Kidney glomerular epithelial cell (primary cell): ENCODE measurements around the gene NR2F2.
A peak's percentile ranks its signal among the peaks of the same experiment; 100 is the strongest.

Source experiments
- DNase-seq: peaks from one replicate; lab custom pipeline; 2025; lab: John Stamatoyannopoulos, UW

NR2F2 gene

DNA sequence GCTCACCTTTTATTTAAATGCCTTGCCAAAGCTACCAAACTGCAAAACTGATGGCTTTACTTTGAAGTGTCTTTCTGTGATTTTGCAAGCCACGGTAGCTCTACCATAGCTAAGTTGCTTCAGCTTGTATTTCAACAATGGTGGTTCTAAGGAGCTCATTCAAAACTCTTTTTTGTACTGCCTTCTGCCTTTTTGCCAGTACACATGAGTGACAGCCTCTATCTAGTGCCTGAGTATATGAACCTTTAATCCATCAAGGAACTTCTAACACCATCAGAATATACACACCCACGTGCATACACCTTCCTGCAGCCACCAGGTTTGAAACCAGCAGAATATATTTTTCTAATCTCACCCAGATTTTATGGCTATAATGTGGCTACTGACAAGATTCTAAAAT lies 10.4 kb upstream of the NR2F2 start:
- DNase-seq: no peak

DNA sequence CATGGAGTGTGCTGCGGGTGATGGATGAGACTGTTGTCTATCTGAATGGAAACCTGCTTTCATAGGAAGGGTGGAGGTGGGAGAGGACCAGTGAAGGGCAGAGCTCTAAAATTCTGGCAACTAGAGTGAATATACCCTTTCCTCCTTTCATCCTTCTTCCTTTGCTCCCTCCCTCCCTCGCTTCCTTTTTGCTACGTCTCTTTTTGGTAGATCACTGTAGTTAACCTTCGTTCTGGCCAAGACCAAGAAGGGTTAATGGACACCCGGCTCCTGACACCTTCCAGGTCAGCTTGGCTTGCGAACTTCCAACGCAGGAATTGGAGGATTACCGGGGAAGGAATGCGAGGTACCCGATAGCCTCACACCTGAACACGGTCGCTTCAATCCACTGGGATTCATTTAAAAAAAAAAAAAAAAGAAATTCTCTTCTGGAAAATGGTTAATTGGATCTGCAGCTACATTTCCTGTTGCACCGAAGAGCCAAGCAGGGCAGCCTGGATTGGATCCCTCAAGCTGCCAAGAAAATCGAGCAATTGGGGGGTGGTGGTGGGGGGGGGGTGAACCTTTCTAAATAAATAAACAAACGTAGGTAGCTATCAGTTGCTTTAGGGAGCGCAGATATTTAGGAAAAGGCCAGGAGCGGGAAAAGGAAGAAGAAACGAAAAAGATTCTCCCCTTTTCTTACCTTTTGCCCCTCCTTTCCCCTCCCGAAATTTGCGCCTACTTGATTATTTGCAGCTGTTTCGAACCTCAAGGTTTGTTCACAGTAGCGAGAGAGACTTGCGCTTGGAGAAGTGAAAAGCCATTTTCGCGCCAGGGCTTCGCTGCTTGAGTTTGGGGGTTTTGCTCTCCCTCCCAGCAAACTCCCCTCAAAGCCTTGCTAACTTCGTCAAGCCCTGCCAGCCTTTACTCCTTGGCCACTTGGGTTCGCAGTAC lies 9.5 kb upstream of the NR2F2 start:
- no peak for DNase-seq

DNA sequence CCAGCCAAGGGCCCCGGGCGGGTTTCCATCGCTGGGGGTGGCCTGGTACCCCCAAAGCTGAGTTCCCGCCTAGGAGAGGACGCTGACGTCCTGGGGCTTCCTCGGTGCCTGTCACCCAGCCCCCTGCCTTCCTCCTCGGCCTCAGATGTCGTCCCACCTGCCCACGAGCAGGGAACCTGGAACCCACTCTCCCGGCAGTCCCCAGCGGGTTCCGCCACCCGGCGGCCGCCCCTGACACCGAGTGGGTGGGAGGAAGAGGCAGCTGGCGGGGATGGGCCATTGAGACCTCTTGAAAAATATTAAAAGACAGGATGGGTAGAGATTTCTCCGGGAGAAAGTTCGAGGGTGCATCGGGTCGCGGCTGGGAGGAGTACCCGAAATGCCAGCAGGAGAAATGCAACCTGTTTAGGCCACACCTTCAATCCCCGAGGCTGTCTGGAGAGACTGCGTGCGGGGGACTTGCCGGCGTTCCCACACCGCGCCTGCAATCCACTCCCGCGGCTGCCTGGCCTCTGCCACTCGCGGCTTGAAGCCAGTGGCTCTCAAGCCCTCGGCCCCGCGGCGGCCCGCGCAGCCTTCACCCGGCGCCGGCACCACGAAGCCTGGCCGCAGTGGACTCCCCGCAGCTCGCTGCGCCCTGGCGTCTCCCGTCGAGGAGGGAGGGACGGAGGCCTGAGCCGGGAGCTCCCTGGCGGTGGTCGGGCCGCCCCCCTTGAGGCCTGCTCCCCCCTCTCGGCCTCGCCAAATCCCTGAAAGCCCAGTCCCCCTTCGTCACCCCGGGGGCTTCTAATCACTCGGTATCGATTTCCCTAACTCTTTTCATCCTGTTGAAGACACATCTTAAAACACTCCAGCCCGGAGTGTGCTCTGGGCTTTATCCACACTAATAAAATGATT lies 8.6 kb upstream of the NR2F2 start:
- no peak for DNase-seq

DNA sequence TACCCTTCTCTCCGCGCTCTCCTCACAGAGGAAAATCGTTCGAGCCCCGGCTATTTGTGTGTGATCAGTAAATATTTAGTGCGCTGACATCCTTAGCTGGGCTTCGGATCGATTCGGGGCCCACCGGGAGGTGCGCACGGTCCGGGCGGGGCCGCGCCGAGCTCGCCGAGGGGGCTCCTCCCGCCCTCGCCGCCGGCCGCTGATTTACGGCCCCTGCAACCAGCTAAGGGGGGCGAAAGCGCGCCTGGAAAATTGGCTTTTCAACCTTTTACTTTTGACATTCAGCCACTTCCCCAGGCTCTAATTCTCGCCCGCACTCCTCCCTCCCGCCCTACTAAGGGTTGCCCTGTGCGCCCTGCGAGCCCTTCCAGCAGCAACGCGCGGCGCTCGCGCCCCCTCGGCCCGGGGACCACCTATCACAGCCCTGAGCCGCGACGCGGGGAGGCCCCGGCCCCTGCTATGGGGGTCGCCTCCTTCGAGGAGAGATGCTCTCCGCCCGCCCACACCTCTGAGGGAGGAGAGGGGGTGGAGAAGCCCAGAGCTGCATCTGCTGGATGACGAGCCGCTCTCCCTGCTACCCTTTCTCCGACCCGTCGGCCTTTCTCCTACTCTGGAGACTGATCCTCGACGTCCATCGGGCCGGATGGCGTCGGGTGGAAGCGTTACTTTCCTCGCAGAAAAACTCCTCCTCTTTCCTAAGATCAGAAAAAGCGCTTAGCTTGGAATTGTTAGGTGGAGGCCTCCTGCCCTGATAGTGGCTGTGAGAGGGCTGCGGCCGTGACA lies 7.8 kb upstream of the NR2F2 start:
- DNase-seq: no peak

DNA sequence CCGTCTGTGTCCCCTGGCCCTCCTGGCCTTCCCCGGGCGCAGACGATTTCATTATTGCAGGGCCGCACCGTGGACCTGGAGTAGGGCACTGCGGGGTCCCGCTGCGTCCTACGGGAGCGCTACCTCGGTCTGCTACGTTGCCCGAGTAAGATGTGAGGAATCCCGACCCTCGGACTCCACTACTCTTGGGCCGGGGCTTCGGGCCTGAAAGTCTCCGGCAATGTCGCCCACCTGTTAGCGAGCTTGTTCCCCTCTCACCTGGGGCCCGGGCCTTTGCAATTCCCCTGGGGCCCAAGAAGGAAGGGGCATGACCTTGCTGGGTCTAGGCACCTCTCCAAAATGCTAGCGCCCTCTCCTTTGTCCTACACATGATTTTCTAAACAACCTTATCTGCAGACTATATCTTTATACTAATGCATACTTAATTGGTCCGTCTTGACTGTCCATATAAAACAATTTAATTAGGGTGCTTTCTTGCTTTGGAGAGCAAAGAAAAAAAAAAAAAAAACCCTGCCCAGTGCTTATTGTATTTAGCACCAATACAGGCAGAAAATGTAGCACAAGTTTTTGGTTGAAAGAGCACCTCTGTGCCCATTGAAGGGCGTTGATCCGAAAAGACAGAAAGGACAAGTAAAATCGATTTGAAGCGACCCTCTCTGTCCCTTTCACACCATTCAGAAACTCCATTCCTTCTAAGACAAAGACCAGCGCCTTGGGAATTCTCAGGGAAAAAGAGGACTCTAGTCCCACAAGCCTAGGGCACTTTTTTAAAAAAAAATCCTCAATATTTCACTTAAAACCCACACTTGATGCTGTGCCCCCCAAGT lies 7.0 kb upstream of the NR2F2 start:
- no peak for DNase-seq

DNA sequence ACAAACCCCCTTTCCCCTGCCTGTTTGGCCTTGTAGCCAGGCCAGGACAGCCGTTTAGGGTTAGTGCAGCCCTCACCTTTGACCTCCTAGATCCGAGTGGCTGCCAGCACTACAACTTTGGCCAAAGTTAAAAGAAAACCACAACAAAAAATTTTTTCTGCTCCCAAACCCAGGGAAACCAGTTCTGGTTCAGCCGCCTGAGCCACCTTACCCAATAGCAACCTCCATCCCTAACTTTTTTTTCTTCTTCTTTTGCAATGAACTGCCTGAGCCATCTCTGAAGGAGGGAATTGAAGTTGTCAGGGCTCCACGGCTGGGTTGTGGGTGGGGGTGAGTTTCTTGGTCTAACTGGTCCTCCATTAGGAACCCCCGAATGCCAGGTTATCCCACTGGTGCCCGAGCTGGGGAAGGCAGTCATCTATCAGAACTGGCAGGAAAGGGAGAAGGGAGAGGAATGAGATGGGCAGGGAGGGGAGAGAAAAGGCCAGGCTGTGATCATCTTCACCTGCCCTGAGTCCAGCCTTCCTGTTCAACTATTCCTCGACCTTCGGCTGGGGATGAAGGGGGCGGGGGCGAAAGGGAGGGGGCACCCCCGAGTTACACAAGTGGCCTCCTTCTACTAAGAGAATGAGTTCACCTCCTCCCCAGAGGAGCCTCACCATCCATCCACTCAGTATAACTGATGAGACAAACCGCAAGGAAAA lies 6.2 kb upstream of the NR2F2 start:
- DNase-seq: no peak

DNA sequence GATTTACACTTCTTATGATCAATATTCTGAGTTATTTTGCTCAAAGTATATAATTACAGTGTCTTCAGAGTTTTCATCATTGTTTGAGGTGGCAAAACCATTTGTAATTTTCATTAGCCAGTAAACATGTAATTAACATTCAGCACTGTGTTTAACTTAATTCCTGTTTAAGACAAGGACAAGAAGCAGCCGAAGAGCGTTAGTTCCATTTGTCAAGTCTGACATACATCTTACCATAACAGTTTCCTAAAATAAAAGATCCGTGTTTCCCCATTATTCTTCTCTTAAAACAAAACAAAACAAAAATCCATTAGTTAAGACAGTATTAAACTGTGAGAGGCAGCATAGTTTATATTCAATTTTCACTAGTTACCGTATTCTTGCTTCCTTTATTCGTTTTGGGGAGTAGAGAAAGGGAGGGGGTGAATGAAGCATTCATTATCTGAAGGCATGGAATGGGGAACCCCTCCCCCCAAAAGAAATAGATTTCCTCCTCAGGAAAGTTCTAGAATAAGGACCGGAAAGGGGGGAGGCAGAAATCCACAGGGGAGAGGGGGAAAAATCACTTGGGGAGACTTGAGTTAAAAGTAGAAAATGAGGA lies 5.5 kb upstream of the NR2F2 start:
- DNase-seq: no peak

DNA sequence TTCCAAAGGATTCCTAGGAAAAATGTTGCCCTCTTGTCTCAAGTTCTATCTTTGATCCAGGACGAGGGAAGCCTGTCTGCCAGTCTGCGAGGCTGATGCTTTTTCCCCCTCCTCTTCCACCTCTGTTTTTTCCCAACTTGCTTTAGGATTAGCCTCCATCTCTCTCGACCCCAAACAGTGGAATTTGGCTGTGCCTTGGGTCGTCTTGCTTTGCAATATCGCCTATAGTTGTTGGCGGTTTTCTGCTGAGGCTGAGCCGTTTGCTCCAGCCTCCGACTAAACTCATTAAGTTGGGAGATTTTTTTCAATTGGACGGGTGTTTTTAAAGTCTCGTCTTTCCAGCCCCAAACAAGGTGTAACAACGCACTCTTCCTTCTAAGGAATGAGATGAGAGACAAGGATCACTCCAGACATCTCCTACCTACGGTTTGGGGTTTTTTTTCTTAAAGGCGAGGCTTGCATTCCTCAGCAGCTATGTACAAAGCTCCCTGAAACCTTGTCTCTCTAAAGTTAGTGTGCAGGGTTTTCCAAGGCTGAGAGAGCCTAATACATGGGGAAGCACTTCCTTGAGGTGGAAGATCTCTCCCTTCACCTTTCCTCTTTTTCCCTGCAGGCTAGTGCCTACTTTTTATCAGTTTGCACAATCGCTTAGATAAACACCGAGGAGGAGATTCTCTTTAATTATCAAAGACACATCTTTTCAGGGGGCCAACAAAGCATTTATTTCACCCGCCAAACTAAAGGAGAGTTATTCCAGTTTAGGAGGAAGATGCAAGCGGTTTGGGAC lies 4.8 kb upstream of the NR2F2 start:
- no peak for DNase-seq

DNA sequence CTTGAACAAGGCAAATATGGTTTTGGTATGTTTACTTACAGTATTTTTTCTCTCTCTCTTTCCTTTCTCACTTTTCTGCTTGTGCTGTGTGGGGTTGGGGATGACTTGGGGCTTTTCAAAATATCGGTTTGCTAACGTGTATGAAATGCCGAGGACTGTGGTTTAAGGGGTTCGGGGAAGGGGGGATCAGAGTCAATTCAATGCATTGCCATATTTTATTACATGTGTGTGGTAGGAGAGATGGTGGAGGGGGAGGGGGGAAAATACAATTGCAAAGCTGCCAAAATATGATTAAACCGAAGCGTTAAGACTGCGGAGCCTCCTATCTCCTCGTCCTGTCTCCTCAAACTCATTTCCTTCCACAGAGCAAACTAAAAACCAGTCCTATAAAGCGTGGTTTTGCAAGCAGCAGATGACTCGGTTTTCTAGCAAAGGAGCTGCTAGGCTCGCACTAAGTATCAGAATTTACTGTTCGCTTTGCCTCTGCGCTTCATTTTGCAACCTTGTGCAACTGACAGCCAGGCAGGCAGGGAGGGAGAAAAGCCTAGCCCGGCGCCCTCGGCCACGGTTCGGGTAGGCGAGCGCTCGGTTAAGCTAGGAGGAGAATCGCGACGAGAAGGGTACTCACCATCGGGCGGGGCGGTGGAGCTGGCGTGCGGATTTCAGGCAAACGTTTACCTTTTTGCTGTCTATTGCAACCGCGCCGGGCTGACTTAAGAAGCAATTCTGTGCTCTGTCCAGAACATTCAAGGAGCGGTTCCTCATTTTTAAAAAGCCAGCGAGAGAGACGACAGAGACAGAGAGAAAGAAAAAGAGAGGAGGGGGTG lies 4.0 kb upstream of the NR2F2 start:
- DNase-seq: no peak

DNA sequence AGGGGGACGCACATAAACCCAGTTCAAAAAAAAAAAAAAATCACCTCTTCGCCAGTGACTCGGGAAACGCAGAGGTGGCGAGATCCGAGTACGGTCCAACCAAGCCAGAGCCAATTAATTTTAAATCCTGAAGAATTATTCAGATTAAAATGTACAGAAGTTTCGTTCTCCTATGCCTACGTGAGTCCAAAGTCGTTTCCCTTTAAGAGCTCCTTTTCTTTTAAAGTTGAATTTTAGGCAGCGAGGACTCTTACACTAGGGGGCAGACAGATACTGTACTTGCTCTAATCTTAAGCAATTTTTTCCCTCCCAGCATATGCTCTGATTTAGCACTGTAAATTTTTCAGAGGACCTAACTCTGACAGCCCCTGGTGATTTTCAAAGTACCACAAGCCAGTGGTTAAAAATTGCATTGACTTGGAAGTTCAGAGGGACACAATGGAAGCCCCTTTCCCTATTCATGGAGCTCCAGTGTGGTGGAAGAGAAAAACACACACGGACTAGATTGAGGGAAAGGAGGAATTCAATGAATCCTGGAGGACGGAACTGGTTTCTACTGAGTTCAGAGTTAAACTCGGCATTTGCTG lies 3.3 kb upstream of the NR2F2 start:
- DNase-seq: peak; percentile 93

DNA sequence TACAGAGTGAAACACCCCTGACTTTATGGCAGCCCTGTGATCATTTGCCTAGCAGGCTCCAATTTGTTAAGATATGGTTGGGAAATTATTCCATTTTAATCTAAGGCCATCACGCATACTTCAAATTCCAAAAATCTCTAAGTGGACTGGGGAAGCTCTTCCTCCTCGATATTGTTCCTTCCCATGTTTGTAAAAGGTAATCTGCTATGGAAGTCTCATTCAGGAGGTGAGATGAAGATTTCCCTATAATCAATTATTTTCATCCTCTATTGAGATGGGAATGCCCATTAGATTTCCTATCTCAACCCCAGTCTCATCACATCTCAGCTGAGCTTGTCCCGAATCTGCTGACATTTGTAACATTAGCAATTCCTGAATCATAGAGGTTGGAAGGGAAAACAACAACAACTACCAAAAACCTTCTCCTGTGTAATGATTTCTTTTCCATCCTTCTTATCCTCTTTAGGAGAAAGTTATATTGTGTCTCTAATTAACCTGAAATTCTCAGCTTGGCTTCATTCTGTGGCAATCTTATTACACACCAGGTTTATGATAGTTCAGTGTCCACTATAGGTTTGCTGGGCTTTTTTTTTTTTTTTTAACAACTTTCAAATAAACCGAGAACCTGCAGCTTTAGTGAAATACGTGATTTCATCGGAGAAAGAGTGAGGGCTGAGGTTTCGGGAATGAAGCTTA lies 2.2 kb upstream of the NR2F2 start:
- DNase-seq: no peak

DNA sequence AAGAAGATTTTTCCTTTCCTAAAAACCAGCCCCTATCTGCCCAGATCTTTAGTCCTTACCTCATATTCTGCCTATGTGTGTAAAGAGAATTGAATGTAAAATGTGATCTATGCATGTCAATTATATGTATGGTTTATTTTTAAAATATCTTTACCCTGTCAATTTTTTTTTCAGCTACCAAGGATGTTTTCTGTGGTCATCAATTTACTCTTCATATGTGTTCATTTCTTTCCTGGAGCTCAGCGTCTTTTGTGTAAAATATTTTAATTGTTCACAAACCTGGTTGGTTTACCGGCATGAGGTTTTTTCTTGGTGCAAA lies 1.7 kb upstream of the NR2F2 start:
- no peak for DNase-seq

DNA sequence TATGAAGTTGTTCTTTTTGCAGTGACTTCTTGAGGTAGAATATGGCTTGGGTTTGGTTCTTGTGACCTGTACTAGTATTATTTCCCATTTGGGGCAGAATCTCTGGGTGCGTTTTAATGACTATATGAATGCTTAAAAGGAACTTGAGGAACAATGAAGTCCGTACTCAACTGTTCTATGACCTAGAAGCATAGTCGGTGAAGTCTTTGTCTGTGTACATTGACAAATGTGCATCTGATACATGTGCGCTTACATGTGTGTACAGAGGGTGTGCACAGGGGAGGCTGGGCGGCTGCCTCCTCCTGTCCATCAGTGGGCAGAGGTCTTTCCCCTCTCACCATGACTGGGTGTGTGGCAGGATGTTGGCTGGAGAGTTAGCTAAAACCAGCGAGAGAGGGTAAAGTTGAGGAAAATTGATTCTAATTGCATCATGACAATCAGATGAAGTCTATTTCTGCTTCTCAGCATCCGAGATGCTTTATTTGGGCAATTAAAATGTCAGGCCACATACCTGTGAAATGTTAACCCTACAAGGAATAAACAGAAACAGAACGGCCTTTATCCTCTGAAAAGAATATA lies 1.0 kb upstream of the NR2F2 start:
- DNase-seq: no peak

DNA sequence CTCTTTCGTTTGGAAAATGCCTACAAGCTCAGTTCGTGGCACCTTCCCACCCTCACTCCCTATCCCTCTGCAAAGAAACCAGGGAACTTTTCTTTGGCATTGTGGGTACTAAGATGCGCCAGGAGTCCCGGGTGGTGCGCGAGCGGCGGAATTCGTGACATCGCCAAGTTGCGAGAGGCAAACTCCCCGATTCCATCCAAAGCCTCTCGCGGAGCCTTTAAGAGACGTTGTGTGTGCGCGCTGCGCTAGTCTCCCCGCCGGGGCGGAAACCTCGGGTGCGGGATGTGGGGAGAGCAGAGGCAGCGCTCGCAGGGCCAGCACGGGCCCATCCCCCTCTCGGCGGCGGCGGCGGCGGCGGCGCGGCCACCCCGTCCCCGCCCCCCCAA lies 443 bp upstream of the NR2F2 start:
- no peak for DNase-seq

DNA sequence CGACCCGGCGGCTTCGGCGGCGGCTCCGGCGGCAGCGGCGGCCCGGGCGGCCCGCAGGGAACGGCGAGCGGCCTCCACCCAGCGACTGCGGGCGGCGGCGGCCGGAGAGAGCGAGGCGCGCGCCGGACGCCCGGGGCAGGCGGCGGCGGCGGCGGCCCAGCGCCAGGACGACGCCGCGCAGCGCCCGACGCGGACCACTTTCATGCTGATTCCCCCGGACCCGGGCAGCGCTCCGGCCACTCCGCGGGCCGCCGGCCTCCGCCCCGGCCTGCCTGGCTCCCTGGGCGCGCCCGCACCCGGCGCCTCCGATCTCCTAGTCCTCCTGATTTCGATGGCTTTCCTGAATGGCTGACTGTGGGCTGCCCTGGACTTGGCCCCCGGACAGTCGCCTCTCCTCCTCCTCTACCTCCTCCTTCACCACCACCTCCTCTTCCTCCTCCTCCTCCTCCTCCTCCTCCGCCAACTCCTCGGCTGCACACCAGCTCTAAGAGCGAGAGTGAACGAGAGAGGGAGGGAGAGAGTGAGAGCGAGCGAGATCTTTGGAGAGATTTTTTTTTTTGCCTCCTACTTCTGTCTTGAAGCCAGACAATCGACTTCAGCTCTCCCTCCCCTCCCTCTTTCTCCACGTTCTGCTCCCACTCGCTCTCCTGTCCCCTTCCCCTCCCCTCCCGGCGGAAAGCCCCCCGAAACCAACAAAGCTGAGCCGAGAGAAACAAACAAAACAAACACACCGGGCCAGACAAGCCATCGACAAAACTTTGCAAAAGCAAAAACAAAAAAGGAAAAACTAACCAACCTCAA lies 844 bp downstream of the NR2F2 start:
- DNase-seq: no peak

DNA sequence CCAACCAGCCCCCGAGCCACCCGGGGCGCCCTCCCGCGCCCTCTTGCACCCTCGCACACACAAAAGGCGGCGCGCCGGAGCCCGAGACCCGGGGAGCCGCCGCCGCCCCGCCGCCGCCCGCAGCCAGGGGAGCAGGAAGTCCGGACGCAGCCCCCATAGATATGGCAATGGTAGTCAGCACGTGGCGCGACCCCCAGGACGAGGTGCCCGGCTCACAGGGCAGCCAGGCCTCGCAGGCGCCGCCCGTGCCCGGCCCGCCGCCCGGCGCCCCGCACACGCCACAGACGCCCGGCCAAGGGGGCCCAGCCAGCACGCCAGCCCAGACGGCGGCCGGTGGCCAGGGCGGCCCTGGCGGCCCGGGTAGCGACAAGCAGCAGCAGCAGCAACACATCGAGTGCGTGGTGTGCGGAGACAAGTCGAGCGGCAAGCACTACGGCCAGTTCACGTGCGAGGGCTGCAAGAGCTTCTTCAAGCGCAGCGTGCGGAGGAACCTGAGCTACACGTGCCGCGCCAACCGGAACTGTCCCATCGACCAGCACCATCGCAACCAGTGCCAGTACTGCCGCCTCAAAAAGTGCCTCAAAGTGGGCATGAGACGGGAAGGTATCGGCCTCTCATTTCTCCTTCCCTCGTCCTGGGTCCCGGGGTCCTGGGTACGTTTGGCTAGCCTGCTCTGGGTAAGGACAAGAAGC lies 1.6 kb downstream of the NR2F2 start:
- no peak for DNase-seq
